T47D (cell line): ENCODE results near the gene GPR68.
"Not testable (repeated sequence)": the region's sequence is repeated elsewhere in the genome, so short reads cannot be mapped to it uniquely, and the experiment has no call there.

ENCODE experiments used
- DNase-seq, 2 experiments: peaks; one replicate each; pipeline versions ENCODE4 v3.0.0 to v3.0.0-alpha.2; 2011 to 2012; ENCODE audit warnings: low read depth in 1 of 2, low spot score in 1 of 2
- JUND ChIP-seq: IDR thresholded peaks from 2 replicates; pipeline ENCODE4 v1.6.1; 2012; ENCODE audit warnings: low read depth
- in situ Hi-C: cut with HindIII; loops from 2 replicates; pipeline ENCODE4 v1.10.0; 2016; ENCODE audit warnings: low sequenced_read_pairs, low pct_unique_long_range_greater_than_20kb

GPR68 gene

DNA sequence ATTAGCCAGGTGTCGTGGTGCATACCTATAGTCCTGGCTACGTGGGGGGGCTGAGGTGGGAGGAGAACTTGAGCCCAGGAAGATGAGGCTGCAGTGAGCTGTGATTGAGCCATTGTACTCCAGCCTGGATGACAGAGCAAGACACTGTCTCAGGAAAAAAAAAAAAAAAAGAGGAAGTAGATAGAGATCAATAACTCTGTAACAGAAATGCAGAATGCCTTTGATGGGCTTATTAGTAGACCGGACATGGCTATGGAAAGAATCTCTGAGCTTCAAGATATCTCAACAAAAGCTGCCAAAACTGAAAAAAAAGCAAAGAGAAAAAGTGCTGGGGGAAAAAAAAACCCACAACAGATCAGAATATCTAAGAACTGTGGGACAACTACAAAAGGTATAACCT lies 37.5 kb downstream of the GPR68 start:
- in situ Hi-C loops, result no loop called here
- no peak for TF ChIP-seq JUND
- DNase-seq, result peak in 1 of 2 experiments; percentile 52

DNA sequence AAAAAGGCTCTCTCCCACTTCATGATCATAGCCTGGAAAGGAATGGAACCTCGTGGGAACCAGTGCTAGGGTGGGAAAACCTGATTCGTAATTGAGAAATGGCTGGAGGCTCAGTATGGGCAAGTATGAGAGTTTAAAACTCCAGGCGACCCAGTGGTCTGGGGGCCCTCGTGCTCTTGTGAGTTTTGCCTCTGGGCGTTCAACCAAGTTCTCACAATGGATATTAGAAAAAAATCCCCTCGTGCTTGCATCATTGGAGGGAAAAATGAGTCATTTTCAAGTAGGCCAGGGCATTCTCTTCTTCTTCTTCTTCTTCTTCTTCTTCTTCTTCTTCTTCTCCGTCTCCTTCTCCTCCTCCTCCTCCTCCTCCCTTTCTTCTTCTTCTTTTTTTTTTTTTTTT lies 39.0 kb downstream of the GPR68 start:
- DNase-seq, result no peak
- in situ Hi-C loops, result no loop called here
- no peak for TF ChIP-seq JUND

DNA sequence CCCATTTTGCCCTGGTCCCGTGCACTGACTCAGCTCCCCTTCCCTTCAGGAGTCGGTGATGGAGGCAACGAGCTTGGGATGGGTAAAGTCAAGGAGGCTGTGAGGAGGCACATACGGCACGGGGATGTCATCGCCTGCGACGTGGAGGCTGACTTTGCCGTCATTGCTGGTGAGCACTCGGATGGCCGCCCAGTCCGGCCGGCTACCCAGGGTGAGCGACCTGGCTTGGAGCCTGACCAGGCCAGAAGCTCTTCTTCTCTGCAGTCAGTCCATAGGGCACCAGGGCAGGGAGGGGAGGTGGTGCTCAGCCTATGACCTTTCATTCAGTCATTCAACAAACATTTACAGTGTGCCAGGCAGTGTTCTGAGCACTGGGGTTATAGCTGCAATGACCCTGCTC lies 39.8 kb downstream of the GPR68 start:
- DNase-seq, result no peak
- TF ChIP-seq JUND, result no peak
- in situ Hi-C loops, result no loop called here

DNA sequence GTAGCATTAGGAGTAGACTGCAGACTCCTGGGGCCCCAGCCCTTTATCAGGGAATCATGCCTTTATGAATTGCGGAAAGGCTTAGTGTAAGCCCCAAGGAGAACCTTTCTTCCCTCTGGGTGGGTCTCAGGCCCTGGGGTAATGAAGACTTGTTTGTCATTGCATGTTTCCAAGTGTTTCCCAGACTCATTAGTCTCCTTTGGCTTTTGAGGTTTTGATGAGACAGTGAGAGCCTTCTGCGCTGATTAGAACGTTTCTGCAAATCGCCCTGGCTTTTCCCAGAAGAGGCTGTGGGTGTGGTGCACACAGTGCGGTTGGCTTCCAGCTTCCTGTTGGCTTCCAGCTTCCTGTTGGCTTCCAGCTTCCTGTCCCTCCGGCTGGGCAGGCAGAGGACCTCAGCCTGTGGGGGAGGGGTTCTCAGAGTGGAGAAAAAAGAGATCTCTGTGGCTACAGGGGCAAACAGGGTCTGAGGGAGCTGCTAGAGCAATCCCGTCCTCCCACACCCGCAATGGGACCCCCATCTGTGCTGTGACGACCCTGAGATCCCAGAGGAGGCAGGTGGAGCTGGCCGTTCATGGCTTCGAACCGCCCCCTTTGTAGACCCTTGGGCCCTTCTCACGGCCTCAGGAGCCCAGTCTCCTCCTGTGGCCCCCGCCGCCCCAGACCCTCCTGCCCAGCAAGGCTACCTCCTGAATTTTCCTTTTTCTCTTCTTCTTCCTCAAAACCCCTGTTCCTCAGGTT lies 42.1 kb downstream of the GPR68 start:
- in situ Hi-C loops, result no loop called here
- no peak for TF ChIP-seq JUND
- DNase-seq, result peak in 1 of 2 experiments; percentile 24

DNA sequence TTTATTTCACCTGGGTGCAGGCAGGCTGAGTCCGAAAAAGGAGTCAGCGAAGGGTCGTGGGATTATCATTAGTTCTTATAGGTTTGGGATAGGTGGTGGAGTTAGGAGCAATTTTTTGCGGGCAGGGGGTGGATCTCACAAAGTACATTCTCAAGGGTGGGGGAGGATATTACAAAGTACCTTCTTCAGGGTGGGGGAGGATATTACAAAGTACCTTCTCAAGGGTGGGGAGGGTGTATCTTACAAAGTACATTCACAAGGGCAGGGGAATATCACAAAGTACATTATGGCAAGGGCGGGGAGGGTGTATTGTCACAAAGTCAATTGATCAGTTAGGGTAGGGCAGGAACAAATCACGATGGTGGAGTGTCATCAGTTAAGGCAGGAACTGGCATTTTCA lies 43.7 kb downstream of the GPR68 start:
- in situ Hi-C loops, DNase-seq: not testable (repeated sequence)

DNA sequence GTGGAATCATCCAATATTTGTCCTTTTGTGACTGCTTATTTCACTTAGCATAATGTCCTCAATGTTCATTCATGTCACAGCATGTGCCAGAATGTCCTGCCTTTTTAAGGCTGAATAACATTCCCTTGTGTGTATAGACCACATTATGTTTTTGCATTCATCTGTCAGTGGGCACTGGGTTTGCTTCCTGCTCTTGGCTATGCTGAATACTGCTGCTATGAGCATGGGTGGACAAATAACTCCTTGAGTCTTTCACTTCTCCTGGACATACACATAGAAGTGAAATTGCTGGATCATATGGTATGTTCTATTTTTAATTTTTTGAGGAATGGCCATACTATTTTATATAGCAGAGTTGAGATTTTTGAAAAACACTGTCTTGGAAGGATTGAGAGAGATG lies 46.9 kb downstream of the GPR68 start:
- in situ Hi-C loops, result no loop called here

DNA sequence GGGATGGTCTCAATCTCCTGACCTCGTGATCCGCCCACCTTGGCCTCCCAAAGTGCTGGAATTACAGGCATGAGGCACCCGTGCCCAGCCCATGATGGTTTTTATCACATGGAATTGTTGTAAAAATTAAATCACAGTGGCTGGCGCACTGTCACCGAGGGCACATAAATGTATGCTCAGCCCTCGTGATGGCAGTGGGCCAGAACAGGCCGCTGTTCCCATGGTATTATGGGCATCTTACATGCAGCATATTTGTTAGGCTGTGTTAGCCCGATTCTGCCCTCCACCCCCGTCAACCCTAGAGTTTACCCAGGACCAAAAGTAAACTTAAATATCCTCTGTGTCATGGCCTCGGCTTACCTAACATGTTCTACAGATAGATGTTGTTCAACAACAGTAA lies 48.6 kb downstream of the GPR68 start:
- in situ Hi-C loops, result no loop called here
- DNase-seq, result no peak
- TF ChIP-seq JUND, result no peak

More for the DNA sequence above, 46.9 kb downstream of the GPR68 start:
- DNase-seq, result no peak
- TF ChIP-seq JUND, result no peak

DNA sequence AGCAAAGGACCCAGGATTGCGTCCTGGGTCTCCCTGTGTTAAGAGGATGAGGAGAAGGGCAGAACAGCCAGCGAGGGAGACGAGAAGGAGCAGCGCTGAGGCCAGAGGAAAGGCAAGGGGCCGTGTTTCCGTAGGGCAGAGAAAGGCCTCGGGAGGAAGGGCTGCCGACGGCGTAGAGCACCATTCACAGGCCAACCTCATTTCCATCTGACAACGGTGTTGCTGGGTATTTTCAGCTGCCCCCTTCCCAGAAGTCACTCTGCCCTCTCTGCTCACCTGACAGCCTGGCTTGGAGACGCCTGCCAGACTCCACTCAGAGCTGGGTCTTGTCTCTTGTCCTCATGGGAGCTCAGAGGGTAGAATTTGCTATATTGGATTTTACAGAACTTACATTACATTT lies 51.4 kb downstream of the GPR68 start:
- TF ChIP-seq JUND, result no peak
- no peak for DNase-seq
- in situ Hi-C loops, result no loop called here

DNA sequence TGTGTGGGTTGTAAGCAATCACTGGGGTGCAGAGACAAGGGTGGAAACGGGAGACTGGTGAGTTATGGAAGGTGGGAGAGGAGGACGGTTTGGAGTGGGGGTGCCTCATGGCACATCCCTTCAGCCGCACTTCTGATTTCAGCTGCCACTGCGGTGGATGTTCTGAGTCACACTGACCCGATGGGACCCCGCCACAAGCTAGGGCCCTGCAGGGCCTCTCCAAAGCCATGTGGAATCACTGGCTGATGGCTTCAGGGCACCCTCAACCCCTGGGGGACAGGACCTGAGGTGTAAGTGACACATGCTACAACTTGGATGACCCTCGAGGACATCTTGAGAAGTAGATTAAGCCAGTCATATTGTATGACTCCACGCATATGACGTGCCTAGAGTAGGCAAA lies 53.7 kb downstream of the GPR68 start:
- in situ Hi-C loops, result no loop called here
- TF ChIP-seq JUND, result no peak
- no peak for DNase-seq

DNA sequence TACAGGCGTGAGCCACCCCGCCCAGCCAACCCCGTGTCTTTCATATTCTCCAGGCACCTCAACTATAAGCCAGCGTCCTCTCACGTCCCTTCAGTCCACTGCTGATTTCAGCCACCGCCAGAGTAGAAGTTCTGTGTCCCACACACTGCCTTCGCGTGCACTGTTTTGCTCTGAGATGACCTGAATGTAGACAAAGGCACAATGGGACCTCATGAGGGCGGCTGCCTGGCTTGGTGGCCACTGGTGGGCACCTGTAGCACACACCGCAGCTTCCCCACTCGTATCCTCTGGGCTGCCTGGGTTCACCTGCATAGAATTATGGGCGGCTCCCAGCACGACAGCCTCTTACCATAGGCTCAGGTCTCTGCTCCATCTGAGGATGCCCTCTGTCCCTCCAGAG lies 57.2 kb downstream of the GPR68 start:
- in situ Hi-C loops, result no loop called here
- DNase-seq, result no peak
- TF ChIP-seq JUND, result no peak

DNA sequence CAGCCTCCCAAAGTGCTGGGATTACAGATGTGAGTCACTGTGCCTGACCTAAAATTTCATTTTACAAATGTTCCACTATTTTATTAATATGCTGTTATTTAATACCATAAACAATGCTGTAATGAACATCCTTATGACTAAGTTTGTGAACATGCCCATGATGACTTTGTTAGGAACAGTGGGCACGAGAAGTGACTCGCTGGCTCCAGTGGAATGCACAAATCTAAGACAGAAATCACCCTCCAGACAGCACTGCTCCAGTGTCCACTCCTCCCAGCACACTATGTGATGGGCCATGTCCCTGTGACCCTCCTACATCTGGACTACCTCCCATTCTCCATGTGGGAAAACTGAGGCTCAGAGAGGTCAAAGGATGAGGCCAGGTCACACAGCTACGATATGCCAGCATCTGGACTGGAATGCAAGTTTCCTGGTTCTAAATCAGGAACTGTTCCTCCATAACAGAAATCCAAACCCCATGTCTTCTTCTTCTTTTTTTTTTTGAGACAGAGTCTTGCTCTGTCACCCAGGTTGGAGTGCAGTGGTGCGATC lies 57.9 kb downstream of the GPR68 start:
- in situ Hi-C loops, result no loop called here
- no peak for DNase-seq
- no peak for TF ChIP-seq JUND

DNA sequence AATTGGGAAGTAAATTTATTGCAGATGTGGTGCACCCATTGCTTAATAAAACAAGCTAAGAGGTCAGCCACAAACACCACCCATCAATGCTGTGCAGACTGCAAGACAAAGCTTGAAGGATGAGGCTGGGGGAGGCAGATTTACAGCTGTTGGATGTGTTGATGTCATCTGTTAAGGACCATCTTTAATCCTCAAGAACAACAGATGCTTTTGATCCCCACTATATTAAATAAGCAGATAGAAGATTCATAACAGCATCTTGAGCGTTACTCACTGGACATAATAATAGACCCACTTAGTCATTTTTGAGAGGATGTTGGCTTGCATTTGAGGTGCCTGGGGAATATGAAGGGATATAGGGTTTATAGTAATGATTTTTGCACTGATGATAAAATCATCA lies 58.8 kb downstream of the GPR68 start:
- no peak for TF ChIP-seq JUND
- in situ Hi-C loops, result no loop called here
- no peak for DNase-seq

DNA sequence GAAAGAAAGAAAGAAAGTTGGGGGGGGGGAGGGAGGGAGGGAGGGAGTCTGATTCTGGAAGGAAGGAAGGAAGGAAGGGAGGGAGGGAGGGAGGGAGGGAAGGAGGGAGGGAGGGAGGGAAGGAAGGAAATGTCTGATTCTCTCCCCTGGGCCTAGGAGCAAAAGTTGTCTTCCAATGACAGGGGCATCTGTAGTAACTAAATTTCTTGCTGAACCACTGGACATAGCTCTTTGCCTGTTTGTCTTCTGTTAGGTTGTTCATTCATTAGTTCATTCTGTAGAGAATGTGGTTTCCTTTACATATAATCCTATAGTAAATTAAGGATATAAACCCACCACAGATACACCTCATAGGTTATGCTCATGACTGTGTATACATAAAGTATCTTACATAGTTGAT lies 59.9 kb downstream of the GPR68 start:
- in situ Hi-C loops, result no loop called here
- no peak for DNase-seq
- no peak for TF ChIP-seq JUND

DNA sequence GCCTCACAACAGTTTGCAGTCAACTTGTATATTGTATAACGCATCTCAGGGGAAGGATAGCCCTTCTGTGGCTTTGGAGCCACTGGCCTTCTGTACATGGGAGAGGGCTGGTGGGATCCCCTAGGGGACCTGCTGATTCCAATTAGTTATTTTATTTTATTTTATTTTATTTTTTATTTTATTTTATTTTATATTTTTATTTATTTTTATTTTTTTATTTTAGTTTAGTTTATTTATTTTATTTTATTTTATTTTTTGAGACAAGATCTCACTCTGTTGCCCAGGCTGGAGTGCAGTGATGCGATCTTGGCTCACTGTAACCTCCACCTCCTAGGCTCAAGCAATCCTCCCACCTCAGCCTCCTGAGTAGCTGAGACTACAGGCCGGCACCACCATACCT lies 61.8 kb downstream of the GPR68 start:
- DNase-seq, in situ Hi-C loops: not testable (repeated sequence)
